Activated T-helper 1 cell treated with anti-CD3 and anti-CD28 coated beads, Interleukin-12 subunit alpha, Interleukin-12 subunit beta, Interleukin-2, Interleukin-4 antibody, amounts not matched to agents 30 ng/mL and 10 ng/mL and 1 ng/mL, durations not matched to agents 14 hours and 24 hours and 36 hours (primary cell): ENCODE results near the gene PTX4. TPM values are rescaled to one million over a fixed set of nuclear protein-coding genes. Genes with fewer than 3 reads are reported as not detected.
"Not testable (repeated sequence)": the region's sequence is repeated elsewhere in the genome, so short reads cannot be mapped to it uniquely, and the experiment has no call there.

Experiments used
- DNase-seq: peaks from one replicate; pipeline ENCODE4 v3.0.0; 2021; ENCODE audit warnings: low spot score
- H3K27ac Mint-ChIP-seq: one replicate; pipeline ENCODE4 v1.8.0; 2021; ENCODE audit warnings: mild to moderate bottlenecking, mixed read lengths
- H3K27me3 Mint-ChIP-seq: one replicate; pipeline ENCODE4 v1.8.0; 2022; ENCODE audit warnings: mild to moderate bottlenecking, moderate library complexity, mixed read lengths; ENCODE audit not compliant: insufficient read depth
- H3K36me3 Mint-ChIP-seq: one replicate; pipeline ENCODE4 v1.8.0; 2021; ENCODE audit warnings: low read depth, mixed read lengths
- H3K4me1 Mint-ChIP-seq: one replicate; pipeline ENCODE4 v1.8.0; 2021; ENCODE audit warnings: low read depth, mixed read lengths
- H3K4me3 Mint-ChIP-seq: one replicate; pipeline ENCODE4 v1.8.0; 2021; ENCODE audit warnings: mild to moderate bottlenecking, moderate library complexity, mixed read lengths
- H3K9me3 Mint-ChIP-seq: one replicate; pipeline ENCODE4 v1.8.0; 2021; ENCODE audit warnings: mixed read lengths
- intact Hi-C: fragments of 100-400 bp; cut with micrococcal nuclease; formaldehyde crosslinking; loops from one replicate; pipeline ENCODE4 v1.15.1; 2024
- total RNA-seq: library from RNA; stranded (reverse); gene quantifications from 2 replicates; pipeline ENCODE4 v1.2.3, GENCODE V29; 2022

PTX4 gene
- total RNA-seq, 1 donor from 2014 or later = not detected

- H3K4me1 Mint-ChIP-seq = peaks cover 6% of the 10 kb centered on the region
- DNase-seq = no peak
- peak overlapping the region; percentile 39 for H3K4me3 Mint-ChIP-seq
- H3K36me3 Mint-ChIP-seq = no peaks in the 10 kb centered on the region
- no peaks in the 10 kb centered on the region for H3K9me3 Mint-ChIP-seq
- H3K27ac Mint-ChIP-seq = no peak overlapping the region
- peaks cover 5% of the 10 kb centered on the region for H3K27me3 Mint-ChIP-seq
- intact Hi-C loops = no loop called here
Measured at GRCh38 chr16:1477033-1477432, 11.7 kb downstream of the PTX4 start.

DNA sequence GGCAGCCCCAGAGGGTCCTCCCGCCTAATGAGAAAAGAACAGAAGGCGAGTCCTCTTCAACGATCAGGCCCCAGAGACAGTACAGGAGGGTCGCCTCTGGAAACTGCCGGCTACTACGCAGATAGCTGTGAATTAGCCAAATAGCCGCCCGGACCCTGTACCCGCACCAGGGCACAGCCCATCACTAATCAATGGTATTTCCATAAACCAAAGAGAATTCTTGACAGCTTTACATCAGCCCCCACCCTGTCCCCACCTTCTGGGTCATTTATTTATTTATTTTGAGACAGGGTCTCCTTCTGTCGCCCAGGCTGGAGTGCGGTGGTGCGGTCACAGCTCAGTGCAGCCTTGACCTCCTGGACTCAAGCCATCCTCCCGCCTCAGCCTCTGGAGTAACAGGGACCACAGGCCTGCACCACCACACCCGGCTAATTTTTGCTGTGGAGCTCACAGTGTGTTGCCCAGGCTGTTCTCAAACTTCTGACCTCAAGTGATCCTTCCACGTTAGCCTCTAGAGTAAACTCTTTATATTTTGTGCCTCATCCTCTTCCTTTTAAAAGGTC is 13.1 kb downstream of the PTX4 start:
- Mint-ChIP-seq H3K27ac (peak overlapping the region; percentile 89), H3K4me3 (peak overlapping the region; percentile 83), H3K27me3 (peaks cover 2% of the 10 kb centered on the region), H3K9me3 (no peaks in the 10 kb centered on the region), H3K36me3 (no peaks in the 10 kb centered on the region), H3K4me1 (peaks cover 6% of the 10 kb centered on the region)
- DNase-seq = no peak
- intact Hi-C loops = loop anchor here (1.0 to 2.0 kb wide), 5 partner anchors 18 to 137 kb away; partner anchors contain the start of genes CRAMP1, IFT140, TELO2 and UQCC4

DNA sequence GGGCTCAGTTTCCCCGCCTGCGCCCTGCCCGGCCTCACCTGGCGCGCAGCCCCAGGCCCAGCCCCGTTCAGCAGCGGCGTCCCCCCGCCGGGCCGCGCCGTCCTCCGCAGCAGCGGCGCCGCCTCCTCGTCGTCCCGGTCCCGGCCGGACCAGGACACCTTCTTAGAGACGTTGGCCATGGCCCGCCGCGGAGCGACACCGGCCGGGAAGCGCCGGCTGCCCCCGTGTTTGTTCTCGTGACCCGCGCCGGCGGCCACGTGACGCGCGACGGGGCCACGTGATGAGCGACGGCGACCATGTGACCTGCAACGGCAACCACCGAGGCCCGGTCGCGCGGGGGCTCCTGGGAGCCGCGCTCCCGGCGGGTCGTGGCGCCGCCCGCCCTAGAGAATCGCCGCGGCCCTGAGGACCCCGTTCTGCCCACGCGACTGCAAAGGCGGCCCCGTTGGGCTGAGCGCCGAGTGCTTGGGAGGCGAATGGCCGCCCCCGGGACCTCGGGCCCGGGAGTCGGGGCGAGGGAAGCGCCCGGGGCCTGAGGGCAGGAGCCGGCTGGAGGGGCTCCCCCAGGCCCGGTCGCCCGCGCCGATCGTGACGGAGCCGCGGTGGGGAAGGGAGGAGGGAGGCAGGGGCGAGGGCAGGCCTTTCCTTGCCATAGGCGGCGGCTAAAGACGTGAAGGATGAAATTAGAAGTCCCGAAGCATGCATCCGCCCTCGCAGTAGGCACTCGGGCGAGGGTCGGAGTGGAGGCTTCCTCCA is 13.8 kb downstream of the PTX4 start, which contains the start of gene CLCN7:
CLCN7 (minus strand) TSS at position 233 of the 756 bp plus-strand sequence; CDS start at position 179, 54 bp downstream.
- DNase-seq = peak; percentile 89
- Mint-ChIP-seq H3K4me1 (peaks cover 6% of the 10 kb centered on the region), H3K27ac (peak within 1 kb of the TSS; percentile 89), H3K4me3 (peak within 1 kb of the TSS; percentile 83), H3K27me3 (peaks cover 2% of the 10 kb centered on the region), H3K9me3 (no peaks in the 10 kb centered on the region), H3K36me3 (no peaks in the 10 kb centered on the region)
- intact Hi-C loops = loop anchor here (1.0 to 2.0 kb wide), 5 partner anchors 18 to 137 kb away; partner anchors contain the start of genes CRAMP1, IFT140, TELO2 and UQCC4

- Mint-ChIP-seq H3K27ac (no peak overlapping the region), H3K4me3 (peak overlapping the region; percentile 79), H3K4me1 (peaks cover 6% of the 10 kb centered on the region), H3K9me3 (no peaks in the 10 kb centered on the region), H3K36me3 (no peaks in the 10 kb centered on the region), H3K27me3 (peaks cover 2% of the 10 kb centered on the region)
- DNase-seq = no peak
- intact Hi-C loops = loop anchor here (2.0 kb wide), 3 partner anchors 53 to 69 kb away; partner anchors contain the start of gene UQCC4
Measured at GRCh38 chr16:1474082-1474795, 14.5 kb downstream of the PTX4 start.

DNA sequence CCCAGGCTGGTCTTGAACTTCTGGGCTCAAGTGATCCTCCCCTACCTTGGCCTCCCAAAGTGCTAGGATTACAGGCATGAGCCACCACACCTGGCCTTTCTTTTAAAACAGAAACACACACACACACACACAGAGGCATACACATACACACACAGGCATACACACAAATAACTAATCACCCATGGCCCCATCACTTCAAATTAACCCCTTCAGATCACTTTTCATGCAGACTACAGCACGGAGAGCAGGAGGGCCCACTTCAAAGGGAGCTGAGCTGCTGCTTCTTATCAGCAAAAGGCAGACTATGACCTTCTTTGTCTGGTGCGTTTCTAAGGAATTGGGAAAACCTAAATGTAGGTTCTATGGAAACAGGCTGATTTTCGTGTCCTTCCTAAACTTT is 15.8 kb downstream of the PTX4 start:
- Mint-ChIP-seq H3K4me1 (peaks cover 6% of the 10 kb centered on the region), H3K36me3 (no peaks in the 10 kb centered on the region), H3K4me3 (peak overlapping the region; percentile 74), H3K27me3 (no peaks in the 10 kb centered on the region), H3K9me3 (no peaks in the 10 kb centered on the region), H3K27ac (peak overlapping the region; percentile 70)
- intact Hi-C loops = no loop called here
- no peak for DNase-seq

DNA sequence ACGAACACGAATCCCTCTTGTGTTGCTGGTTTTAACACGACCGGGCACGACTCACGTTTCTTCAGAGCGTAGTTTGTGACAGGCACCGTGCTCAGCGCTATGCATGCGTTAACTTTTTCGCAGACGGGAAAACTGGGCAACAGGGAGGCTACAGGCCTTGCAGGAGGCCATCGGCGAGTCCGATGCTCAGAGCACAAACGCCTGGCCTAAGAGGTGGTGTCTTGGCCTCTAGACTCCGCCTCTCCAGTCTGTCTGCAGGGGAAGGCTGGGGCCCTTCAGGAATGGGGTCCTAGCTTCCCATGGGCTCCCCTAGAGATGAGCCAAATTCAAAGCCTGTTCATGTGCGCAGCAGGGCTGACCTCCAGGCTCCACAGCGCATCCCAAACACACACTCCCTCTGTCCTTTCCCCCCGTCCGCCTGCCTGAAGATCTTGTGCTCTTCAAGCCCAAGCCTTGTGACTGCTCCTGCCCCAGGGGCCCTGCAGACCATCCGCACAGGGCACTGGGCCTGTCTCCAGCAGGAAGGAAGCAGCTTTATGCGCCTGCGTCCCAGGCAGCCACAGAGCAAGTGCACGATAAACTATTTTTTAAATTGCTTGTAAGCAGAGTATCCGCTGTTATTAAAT is 17.1 kb downstream of the PTX4 start:
- Mint-ChIP-seq H3K36me3 (no peaks in the 10 kb centered on the region), H3K27ac (no peak overlapping the region), H3K27me3 (no peaks in the 10 kb centered on the region), H3K4me1 (peaks cover 6% of the 10 kb centered on the region), H3K4me3 (no peak overlapping the region), H3K9me3 (no peaks in the 10 kb centered on the region)
- intact Hi-C loops = no loop called here
- DNase-seq = no peak

DNA sequence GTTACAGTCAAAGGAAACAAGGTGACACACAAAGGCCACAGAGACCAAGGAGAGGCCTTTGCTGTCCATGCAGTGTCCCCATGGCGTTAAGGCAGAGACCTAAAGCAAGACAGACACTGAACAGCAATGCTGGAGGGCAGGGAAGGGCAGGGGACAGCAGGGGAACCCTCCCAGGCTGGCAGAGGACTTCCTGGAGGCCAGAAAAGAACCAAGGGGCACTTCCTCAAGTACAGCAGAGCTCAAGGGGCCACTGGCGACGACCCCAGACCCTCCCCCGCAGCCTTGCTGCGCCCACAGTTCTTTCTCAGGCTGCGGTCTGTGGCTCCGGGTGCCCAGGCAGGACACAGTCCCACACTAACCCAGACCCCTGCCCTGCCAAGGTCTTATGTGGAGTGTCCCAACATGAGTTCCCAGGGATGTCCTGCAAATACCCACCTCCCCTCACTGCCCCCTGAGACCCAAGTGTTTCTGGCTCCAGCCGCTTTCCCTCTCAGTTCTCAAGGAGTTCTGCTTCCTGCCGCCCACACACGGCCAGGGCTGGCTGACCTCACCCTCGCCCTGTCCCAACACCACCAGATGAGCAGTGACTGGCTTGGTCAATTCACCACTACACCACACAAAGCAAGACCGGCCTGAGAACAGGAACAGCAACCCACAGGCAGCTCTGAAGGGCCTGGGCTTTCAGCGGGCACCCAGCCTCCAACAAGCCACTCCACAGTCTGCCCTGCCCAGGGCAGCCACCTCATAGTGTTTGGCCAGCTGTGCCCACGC is 18.1 kb downstream of the PTX4 start:
- Mint-ChIP-seq H3K4me1 (peaks cover 6% of the 10 kb centered on the region), H3K9me3 (no peaks in the 10 kb centered on the region), H3K27me3 (no peaks in the 10 kb centered on the region), H3K4me3 (no peak overlapping the region), H3K27ac (no peak overlapping the region), H3K36me3 (no peaks in the 10 kb centered on the region)
- DNase-seq = no peak
- intact Hi-C loops = no loop called here

DNA sequence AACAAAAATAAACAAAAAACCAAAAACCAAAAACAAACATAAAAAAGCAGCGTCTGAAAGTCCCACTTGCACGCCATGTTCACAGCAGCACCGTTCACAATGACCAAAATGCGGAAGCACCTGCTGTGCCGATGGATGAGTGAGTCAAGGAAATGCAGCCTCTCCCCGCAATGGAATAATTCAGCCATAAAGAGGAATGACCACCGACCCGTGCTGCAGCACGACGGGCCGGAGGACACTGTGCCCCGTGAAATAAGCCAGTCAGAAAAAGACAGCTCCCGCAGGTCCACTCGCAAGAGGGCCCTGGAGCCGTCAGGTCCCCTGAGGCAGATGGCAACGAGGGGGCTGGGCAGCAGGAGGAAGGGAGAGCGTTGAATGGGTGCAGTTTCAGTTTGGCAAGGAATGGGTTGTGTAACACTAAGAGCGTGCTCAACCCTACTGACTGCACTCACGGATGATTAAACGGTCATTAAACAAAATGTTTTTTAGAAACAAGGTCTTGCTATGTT is 19.0 kb downstream of the PTX4 start:
- Mint-ChIP-seq H3K9me3 (no peaks in the 10 kb centered on the region), H3K4me1 (peaks cover 6% of the 10 kb centered on the region), H3K27me3 (no peaks in the 10 kb centered on the region), H3K4me3 (no peak overlapping the region), H3K36me3 (no peaks in the 10 kb centered on the region), H3K27ac (no peak overlapping the region)
- no peak for DNase-seq
- intact Hi-C loops = no loop called here

GRCh38 chr16:1469141-1469540 is 19.6 kb downstream of the PTX4 start:
- H3K4me1 Mint-ChIP-seq, intact Hi-C loops, H3K4me3 Mint-ChIP-seq, H3K9me3 Mint-ChIP-seq, H3K27me3 Mint-ChIP-seq, H3K27ac Mint-ChIP-seq, DNase-seq, H3K36me3 Mint-ChIP-seq: not testable (repeated sequence)

DNA sequence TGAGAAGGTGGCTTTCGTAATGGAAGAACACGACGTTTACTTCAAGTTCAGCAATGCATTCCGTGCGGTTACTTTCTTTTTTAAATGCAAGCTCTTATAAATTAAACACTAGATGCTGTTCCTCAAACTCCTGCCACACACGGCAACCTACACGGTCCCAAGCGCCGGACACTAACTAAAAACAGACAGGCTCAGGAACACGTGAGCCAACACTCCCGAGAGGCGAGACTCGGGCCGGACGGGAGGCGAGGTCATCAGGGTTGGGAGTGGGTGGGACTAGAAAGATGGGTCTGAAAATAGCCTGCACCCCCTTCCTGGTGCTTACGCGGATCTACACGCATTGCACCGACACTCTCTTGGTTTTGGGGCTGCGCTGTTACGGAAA is 20.3 kb downstream of the PTX4 start:
- H3K27me3 Mint-ChIP-seq = no peaks in the 10 kb centered on the region
- DNase-seq = no peak
- H3K4me3 Mint-ChIP-seq = no peak overlapping the region
- H3K27ac Mint-ChIP-seq = no peak overlapping the region
- intact Hi-C loops = no loop called here
- H3K9me3 Mint-ChIP-seq = no peaks in the 10 kb centered on the region
- H3K36me3 Mint-ChIP-seq = no peaks in the 10 kb centered on the region
- peaks cover 6% of the 10 kb centered on the region for H3K4me1 Mint-ChIP-seq

DNA sequence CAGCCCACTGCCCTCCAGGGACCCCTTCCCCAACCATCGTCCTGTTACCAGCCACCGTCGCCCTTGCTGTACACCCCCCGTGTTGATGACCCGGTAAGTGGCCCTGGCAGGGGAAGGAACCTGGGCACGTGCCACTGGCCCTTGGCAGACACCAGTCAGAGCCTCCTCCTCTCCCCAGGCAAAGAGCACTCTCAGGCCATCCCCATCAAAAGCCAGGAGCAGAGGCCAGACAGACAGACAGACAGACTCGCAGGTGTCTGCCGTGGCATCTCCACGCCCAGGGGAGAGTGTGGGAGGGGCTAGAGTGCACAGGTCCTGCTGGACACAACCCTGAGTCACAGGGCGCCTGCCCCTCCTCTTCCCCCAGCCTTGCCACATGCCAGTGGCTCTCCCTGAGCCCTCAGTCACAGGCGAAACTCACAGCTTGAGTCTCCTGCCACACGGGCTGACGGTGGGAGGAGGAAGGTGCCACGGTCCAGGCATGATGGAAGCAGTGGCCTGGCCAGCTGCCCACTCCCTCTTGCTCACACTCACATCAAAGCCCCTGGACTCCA is 21.7 kb downstream of the PTX4 start:
- H3K4me3 Mint-ChIP-seq = no peak overlapping the region
- H3K36me3 Mint-ChIP-seq = no peaks in the 10 kb centered on the region
- no peaks in the 10 kb centered on the region for H3K27me3 Mint-ChIP-seq
- intact Hi-C loops = no loop called here
- no peak for DNase-seq
- H3K9me3 Mint-ChIP-seq = no peaks in the 10 kb centered on the region
- H3K27ac Mint-ChIP-seq = no peak overlapping the region
- H3K4me1 Mint-ChIP-seq = no peaks in the 10 kb centered on the region

- Mint-ChIP-seq H3K27ac (no peak overlapping the region), H3K4me1 (no peaks in the 10 kb centered on the region), H3K27me3 (no peaks in the 10 kb centered on the region), H3K4me3 (no peak overlapping the region), H3K36me3 (no peaks in the 10 kb centered on the region), H3K9me3 (no peaks in the 10 kb centered on the region)
- no peak for DNase-seq
- intact Hi-C loops = no loop called here
Measured at GRCh38 chr16:1466054-1466453, 22.7 kb downstream of the PTX4 start.
